ENCODE results near the gene RUVBL2. TPM values are rescaled to one million over a fixed set of nuclear protein-coding genes. Genes with fewer than 3 reads are reported as not detected.

The RUVBL2 gene
- total RNA-seq, 1 donor from 2014 or later, result 81.5 TPM

- H3K9me3 Mint-ChIP-seq (ENCODE audit: low read depth), result no peaks in the 10 kb centered on the region
- no peak overlapping the region for H3K4me3 Mint-ChIP-seq (ENCODE audit: low read depth)
- H3K27me3 Mint-ChIP-seq, result no peaks in the 10 kb centered on the region
- H3K27ac Mint-ChIP-seq, result peak overlapping the region; percentile 98
- H3K36me3 Mint-ChIP-seq (ENCODE audit: insufficient read depth), result peaks cover 20% of the 10 kb centered on the region
- no peak for TF ChIP-seq CTCF (IDR thresholded peaks at IDR 0.05; ENCODE audit: unreplicated experiment)
- no peak for DNase-seq (ENCODE audit: low spot score, unreplicated experiment)
- H3K4me1 Mint-ChIP-seq (ENCODE audit: low read depth), result peaks cover 38% of the 10 kb centered on the region
Measured at GRCh38 chr19:48961051-48961649, 32.5 kb upstream of the RUVBL2 start.

- no peaks in the 10 kb centered on the region for H3K9me3 Mint-ChIP-seq (ENCODE audit: low read depth)
- H3K4me1 Mint-ChIP-seq (ENCODE audit: low read depth), result peaks cover 40% of the 10 kb centered on the region
- peaks cover 22% of the 10 kb centered on the region for H3K36me3 Mint-ChIP-seq (ENCODE audit: insufficient read depth)
- no peak for DNase-seq (ENCODE audit: low spot score, unreplicated experiment)
- no peaks in the 10 kb centered on the region for H3K27me3 Mint-ChIP-seq
- H3K27ac Mint-ChIP-seq, result peak overlapping the region; percentile 98
- no peak for TF ChIP-seq CTCF (IDR thresholded peaks at IDR 0.05; ENCODE audit: unreplicated experiment)
- H3K4me3 Mint-ChIP-seq (ENCODE audit: low read depth), result peak overlapping the region; percentile 48
Measured at GRCh38 chr19:48961673-48962028, 32.0 kb upstream of the RUVBL2 start.

GRCh38 chr19:48962029-48962848 lies 31.4 kb upstream of the RUVBL2 start:
- no peak for TF ChIP-seq CTCF (IDR thresholded peaks at IDR 0.05; ENCODE audit: unreplicated experiment)
- no peak for DNase-seq (ENCODE audit: low spot score, unreplicated experiment)
- peaks cover 23% of the 10 kb centered on the region for H3K36me3 Mint-ChIP-seq (ENCODE audit: insufficient read depth)
- no peaks in the 10 kb centered on the region for H3K27me3 Mint-ChIP-seq
- H3K9me3 Mint-ChIP-seq (ENCODE audit: low read depth), result no peaks in the 10 kb centered on the region
- H3K27ac Mint-ChIP-seq, result peak overlapping the region; percentile 98
- peaks cover 44% of the 10 kb centered on the region for H3K4me1 Mint-ChIP-seq (ENCODE audit: low read depth)
- H3K4me3 Mint-ChIP-seq (ENCODE audit: low read depth), result peak overlapping the region; percentile 48

- no peak for DNase-seq (ENCODE audit: low spot score, unreplicated experiment)
- H3K4me3 Mint-ChIP-seq (ENCODE audit: low read depth), result no peak overlapping the region
- H3K36me3 Mint-ChIP-seq (ENCODE audit: insufficient read depth), result peaks cover 23% of the 10 kb centered on the region
Measured at GRCh38 chr19:48962849-48963165, 30.9 kb upstream of the RUVBL2 start.

More at GRCh38 chr19:48962849-48963165, 30.9 kb upstream of the RUVBL2 start:
- Mint-ChIP-seq H3K27ac (peak overlapping the region; percentile 98), H3K4me1 (ENCODE audit: low read depth) (peaks cover 44% of the 10 kb centered on the region), H3K9me3 (ENCODE audit: low read depth) (no peaks in the 10 kb centered on the region), H3K27me3 (no peaks in the 10 kb centered on the region)
- TF ChIP-seq CTCF (IDR thresholded peaks at IDR 0.05; ENCODE audit: unreplicated experiment), result no peak

Data from progenitor cell of endocrine pancreas (in vitro differentiated cells).